GM19467 (cell line): Measurements from ENCODE around the gene THYN1.

Experiments used
- ATAC-seq: cut with Tn5 transposase; IDR thresholded peaks from one replicate; pipeline ENCODE4 v1.9.1; 2021; ENCODE audit warnings: mild to moderate bottlenecking, moderate library complexity; ENCODE audit not compliant: unreplicated experiment

THYN1 gene

GRCh38 chr11:134252346-134253187, 585 bp downstream of the THYN1 start:
- ATAC-seq: peak; percentile 24

GRCh38 chr11:134250675-134251074, 2.5 kb downstream of the THYN1 start:
- no peak for ATAC-seq

DNA sequence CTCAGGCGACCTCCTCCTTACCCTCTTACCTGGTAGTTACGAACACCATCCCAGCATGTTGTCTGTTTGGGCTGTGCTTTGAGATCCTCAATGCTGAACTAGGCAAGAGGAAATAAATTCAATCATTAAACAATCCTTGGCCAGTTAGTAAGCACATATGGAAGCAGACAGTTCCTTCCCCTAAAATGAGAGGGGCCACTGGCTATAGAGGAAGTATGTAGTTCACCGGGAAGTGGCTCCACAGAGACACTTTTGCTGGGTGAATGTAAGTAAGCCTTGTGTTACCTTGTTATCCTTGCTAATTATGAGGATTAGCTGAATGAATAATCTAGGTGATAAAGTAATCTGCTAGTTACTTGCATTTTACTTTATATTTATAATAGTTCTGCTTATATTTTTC, 2.9 kb downstream of the THYN1 start:
- no peak for ATAC-seq

DNA sequence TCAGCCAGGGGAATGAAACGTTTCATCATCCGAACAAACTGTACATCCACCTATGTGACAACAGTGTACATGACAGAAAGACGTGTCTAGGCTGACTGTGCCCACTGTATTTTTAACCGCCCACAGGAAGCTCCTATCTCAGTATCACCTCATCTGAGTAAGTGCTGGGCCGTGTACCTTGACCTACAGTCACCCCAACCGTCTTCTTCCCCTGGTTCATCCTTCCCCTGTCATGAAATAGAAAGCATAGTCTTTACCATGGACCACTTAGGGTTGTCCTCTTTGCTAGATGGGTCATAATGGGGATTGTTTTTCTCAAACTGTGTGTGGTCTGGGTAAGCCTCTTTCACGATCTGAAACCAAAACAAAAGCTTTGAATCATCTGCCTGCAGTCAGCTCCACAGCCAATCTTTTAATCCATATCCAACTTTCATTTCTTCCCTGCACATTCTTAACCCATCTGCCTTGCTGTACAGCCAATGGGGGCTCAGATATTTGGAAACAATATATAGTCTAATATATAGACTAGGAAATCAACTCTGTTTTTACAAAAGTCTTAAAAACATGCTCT, 4.2 kb downstream of the THYN1 start:
- no peak for ATAC-seq

DNA sequence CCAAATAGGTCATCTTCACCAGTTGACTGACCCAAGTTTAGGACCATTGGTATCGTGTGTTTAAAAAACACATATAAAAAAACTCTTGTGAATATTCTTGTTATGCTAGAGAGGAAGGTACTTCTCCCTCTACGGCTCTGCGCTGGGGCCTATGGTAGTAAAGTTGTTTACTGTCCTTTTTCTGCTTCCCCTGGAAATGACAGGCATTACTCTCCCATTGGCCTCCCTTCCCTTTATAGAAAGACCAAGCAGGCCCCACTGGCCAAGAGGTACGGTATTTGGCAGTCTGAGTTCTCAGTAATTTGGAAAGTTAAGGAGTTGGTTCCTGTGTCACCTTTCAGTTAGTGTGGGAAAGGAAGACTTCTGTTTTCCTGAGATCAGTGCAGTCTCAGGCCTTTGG, 6.5 kb downstream of the THYN1 start:
- ATAC-seq: no peak

GRCh38 chr11:134246100-134246499, 7.1 kb downstream of the THYN1 start:
- no peak for ATAC-seq

- ATAC-seq: no peak
Observed at GRCh38 chr11:134245434-134245833, 7.7 kb downstream of the THYN1 start.

DNA sequence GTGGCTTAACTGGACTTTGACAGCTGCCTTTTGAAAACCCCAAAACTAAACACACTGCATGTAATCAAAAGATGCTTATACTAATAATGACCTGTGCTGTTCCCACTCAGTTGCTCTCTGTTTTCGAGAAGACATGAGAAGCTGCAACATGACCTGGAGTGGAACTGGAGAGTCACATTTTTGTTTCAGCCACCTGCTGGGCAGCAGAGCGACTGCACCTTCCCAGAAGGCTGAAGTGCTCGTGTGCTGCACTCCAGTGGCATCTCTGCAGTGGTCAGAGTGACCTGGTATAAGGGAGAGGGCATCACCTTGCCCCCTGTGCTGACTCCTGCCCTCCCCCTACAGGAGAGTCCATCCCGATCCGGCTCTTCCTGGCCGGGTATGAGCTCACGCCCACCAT, 8.6 kb downstream of the THYN1 start:
- ATAC-seq: peak; percentile 82

- ATAC-seq: no peak
Observed at GRCh38 chr11:134243913-134244312, 9.2 kb downstream of the THYN1 start.

GRCh38 chr11:134242376-134242775, 10.8 kb downstream of the THYN1 start:
- ATAC-seq: no peak

DNA sequence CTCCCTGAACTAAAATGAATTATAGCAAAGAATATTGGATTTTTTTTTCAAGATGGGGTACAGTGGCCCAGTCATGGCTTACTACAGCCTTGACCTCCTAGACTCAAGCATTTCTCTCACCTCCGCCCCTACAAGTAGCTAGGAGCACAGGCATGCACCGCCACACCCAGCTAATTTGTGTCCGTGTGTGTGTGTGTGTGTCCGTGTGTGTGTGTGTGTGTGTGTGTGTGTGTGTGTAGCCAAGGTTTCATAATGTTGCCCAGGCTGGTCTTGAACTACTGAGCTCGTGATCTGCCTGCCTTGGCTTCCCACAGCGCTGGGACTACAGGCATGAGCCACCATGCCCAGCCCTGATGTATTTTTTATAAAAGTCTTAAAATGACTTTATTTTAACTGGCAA, 12.6 kb downstream of the THYN1 start:
- ATAC-seq: no peak

GRCh38 chr11:134238956-134239355, 14.2 kb downstream of the THYN1 start:
- ATAC-seq: no peak

DNA sequence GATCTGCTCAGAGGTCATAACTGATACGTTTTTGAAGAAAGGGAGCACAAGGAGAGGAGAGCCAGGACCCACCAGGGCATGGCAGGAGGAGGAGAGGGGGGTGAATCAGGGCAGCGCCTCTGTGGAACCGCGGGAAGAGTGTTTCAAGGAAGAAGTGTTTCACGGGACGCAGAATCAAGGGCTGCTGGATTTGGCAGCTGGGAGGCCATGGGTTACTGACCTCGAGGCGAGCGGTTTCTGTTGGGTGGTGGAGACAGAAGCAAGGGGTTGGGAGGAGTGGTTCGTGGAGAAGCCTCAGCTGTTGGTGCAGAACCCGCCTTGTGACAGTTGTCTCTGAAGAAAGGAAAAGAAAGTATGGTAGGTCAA, 15.6 kb downstream of the THYN1 start:
- no peak for ATAC-seq

- no peak for ATAC-seq
Observed at GRCh38 chr11:134236834-134237556, 16.2 kb downstream of the THYN1 start.

- ATAC-seq: no peak
Observed at GRCh38 chr11:134235399-134235798, 17.8 kb downstream of the THYN1 start.

GRCh38 chr11:134233729-134234179, 19.4 kb downstream of the THYN1 start:
- ATAC-seq: no peak

GRCh38 chr11:134231958-134232659, 21.0 kb downstream of the THYN1 start:
- no peak for ATAC-seq

DNA sequence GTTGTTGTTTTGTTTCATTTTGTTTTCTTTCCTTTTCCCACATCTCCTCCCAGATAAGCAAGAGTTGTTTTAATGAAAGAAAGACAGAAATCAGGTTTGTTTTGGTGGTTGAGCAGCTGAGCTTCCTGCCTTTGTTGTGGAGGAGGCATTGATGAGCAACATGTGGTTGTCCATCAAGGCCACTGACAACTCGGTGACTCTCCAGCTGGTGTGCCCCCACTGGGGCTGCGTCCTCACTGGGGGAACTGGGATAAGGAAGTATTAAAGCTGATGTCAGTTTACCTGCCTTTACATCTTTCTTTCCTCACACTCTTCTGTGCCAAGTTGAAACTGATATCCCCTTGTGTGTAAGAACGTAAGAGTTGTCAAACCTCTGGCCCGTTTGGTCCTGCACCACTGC, 22.8 kb downstream of the THYN1 start:
- no peak for ATAC-seq

DNA sequence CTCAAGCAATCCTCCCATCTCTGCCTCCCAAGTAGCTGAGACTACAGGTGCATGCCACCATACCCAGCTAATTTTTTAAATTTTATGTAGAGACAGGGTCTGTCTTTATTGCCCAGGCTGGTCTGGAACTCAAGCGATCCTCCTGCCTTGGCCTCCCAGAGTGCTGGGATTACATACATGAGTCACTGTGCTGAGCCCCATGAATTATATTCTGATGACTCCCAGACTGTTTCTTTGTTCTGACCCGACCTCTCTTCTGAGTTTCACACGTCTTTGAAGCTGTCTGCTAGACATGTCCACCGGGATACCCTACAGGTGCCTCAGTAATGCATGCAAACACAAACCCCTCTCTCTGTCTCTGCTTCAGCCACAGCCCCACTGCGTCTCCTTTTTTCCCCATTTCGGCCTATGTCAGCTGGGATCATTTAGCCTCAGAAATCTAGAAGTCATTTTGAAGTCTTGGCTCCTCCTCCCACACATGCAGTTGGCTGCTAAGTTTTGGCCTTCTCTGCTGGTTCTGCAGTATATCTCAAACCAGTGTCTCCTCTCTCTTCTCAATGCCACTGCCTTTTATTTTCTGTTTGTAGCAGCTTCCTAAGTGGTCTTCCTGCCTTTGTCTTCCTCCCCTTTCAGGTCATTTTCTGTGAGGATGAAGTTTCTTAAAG, 23.9 kb downstream of the THYN1 start:
- ATAC-seq: no peak

- ATAC-seq: peak; percentile 45
Observed at GRCh38 chr11:134228625-134229024, 24.5 kb downstream of the THYN1 start.

- ATAC-seq: no peak
Observed at GRCh38 chr11:134226806-134227325, 26.3 kb downstream of the THYN1 start.
